Measurements from ENCODE around the gene PAK5. TPM values are rescaled to one million over a fixed set of nuclear protein-coding genes. Genes with fewer than 3 reads are reported as not detected.
"Not testable (repeated sequence)": the region's sequence is repeated elsewhere in the genome, so short reads cannot be mapped to it uniquely, and the experiment has no call there.

PAK5 gene
- total RNA-seq, 4 donors from 2014 or later: 0.04 to 0.34 (median 0.24) TPM

- intact Hi-C loops (cut with DNase I): no loop called here
- no peaks in the 10 kb centered on the region for H3K9me3 ChIP-seq
- H3K27me3 ChIP-seq: no peaks in the 10 kb centered on the region
- no peaks in the 10 kb centered on the region for H3K36me3 ChIP-seq
- H3K4me1 ChIP-seq: no peaks in the 10 kb centered on the region
- H3K4me3 ChIP-seq: no peak overlapping the region
- H3K27ac ChIP-seq: no peak overlapping the region
- TF ChIP-seq CTCF (IDR thresholded peaks at IDR 0.05) (no peak), POLR2A (IDR thresholded peaks at IDR 0.05) (no peak)
- DNase-seq: no peak
These were observed 196.0 kb downstream of the PAK5 start for GRCh38 chr20:9642882-9643281.

GRCh38 chr20:9641499-9642000, 197.3 kb downstream of the PAK5 start:
- H3K27me3 ChIP-seq; H3K4me3 ChIP-seq; H3K27ac ChIP-seq; H3K4me1 ChIP-seq; H3K36me3 ChIP-seq; H3K9me3 ChIP-seq; intact Hi-C loops (cut with DNase I); DNase-seq: not testable (repeated sequence)
- WGBS, 2 donors: no CpG with 5 or more reads among the region's 26 CpGs

- no peaks in the 10 kb centered on the region for H3K36me3 ChIP-seq
- no peak overlapping the region for H3K4me3 ChIP-seq
- no peaks in the 10 kb centered on the region for H3K27me3 ChIP-seq
- no peak overlapping the region for H3K27ac ChIP-seq
- DNase-seq: no peak
- 69 to 73% methylated on average over 2 of the region's 2 CpGs for whole genome bisulfite sequencing, 2 donors
- no peaks in the 10 kb centered on the region for H3K9me3 ChIP-seq
- intact Hi-C loops (cut with DNase I): no loop called here
- TF ChIP-seq POLR2A (IDR thresholded peaks at IDR 0.05): no peak
- TF ChIP-seq CTCF (IDR thresholded peaks at IDR 0.05): no peak
- no peaks in the 10 kb centered on the region for H3K4me1 ChIP-seq
These were observed 201.0 kb downstream of the PAK5 start for GRCh38 chr20:9637889-9638288.

GRCh38 chr20:9635750-9636149, 203.1 kb downstream of the PAK5 start:
- Histone ChIP-seq H3K36me3 (no peaks in the 10 kb centered on the region), H3K27ac (no peak overlapping the region), H3K9me3 (no peaks in the 10 kb centered on the region), H3K4me3 (no peak overlapping the region), H3K27me3 (no peaks in the 10 kb centered on the region), H3K4me1 (no peaks in the 10 kb centered on the region)
- intact Hi-C loops (cut with DNase I): no loop called here
- no peak for TF ChIP-seq CTCF (IDR thresholded peaks at IDR 0.05)
- no peak for TF ChIP-seq POLR2A (IDR thresholded peaks at IDR 0.05)
- WGBS, 2 donors: 56 to 100% methylated on average over 1 of the region's 1 CpG
- DNase-seq: no peak

GRCh38 chr20:9634327-9634726, 204.5 kb downstream of the PAK5 start:
- Histone ChIP-seq H3K36me3 (no peaks in the 10 kb centered on the region), H3K4me1 (no peaks in the 10 kb centered on the region), H3K27me3 (no peaks in the 10 kb centered on the region), H3K9me3 (no peaks in the 10 kb centered on the region), H3K27ac (no peak overlapping the region), H3K4me3 (no peak overlapping the region)
- DNase-seq: no peak
- intact Hi-C loops (cut with DNase I): no loop called here
- TF ChIP-seq CTCF (IDR thresholded peaks at IDR 0.05): no peak
- TF ChIP-seq POLR2A (IDR thresholded peaks at IDR 0.05): no peak

GRCh38 chr20:9632991-9633390, 205.9 kb downstream of the PAK5 start:
- DNase-seq: no peak
- H3K27me3 ChIP-seq: no peaks in the 10 kb centered on the region
- no peaks in the 10 kb centered on the region for H3K9me3 ChIP-seq
- H3K27ac ChIP-seq: no peak overlapping the region
- H3K36me3 ChIP-seq: no peaks in the 10 kb centered on the region
- WGBS, 2 donors: 50 to 89% methylated on average over 1 of the region's 1 CpG
- no peak overlapping the region for H3K4me3 ChIP-seq
- intact Hi-C loops (cut with DNase I): no loop called here
- TF ChIP-seq POLR2A (IDR thresholded peaks at IDR 0.05) (no peak), CTCF (IDR thresholded peaks at IDR 0.05) (no peak)
- H3K4me1 ChIP-seq: no peaks in the 10 kb centered on the region

Data from esophagus squamous epithelium (tissue), 5 donors.